Esophagus squamous epithelium (tissue), 4 donors: Measurements from ENCODE around the gene ZNF491.

Experiments used
- POLR2A ChIP-seq, 4 donors: fragments of 450-650 bp; IDR thresholded peaks; one replicate each; pipeline ENCODE4 v1.6.1; 2017; ENCODE audit warnings: antibody characterized with exemption in 4 of 4, mild to moderate bottlenecking in 4 of 4, moderate library complexity in 3 of 4
- TF ChIP-seq, protein P1 (sequence below), 6 experiments: fragments of 450-650 bp in 4 of 6; fragments of 200-600 bp in 2 of 6; sonication (generic) in 2 of 6; IDR thresholded peaks; one replicate each; pipeline ENCODE4 v1.5.1; 2016 to 2019; ENCODE audit warnings: antibody characterized with exemption in 6 of 6, mild to moderate bottlenecking in 4 of 6, moderate library complexity in 4 of 6

DNA sequence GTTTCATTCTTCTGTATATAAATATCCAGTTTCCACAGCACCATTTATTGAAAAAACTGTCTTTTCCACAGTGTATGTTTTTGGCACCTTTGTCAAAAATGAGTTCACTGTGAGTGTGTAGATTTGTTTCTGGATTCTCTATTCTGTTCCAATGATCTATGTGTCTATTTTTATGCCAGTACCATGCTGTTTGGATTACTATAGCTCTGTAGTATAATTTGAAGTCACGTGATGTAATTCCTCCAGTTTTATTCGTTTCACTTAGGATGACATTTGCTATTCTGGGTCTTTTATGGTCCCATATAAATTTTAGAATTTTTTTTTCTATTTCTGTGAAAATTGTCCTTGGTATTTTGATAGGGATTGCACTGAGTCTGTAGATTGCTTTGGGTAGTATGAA, 48.6 kb upstream of the ZNF491 start:
- TF ChIP-seq, protein P1, sequence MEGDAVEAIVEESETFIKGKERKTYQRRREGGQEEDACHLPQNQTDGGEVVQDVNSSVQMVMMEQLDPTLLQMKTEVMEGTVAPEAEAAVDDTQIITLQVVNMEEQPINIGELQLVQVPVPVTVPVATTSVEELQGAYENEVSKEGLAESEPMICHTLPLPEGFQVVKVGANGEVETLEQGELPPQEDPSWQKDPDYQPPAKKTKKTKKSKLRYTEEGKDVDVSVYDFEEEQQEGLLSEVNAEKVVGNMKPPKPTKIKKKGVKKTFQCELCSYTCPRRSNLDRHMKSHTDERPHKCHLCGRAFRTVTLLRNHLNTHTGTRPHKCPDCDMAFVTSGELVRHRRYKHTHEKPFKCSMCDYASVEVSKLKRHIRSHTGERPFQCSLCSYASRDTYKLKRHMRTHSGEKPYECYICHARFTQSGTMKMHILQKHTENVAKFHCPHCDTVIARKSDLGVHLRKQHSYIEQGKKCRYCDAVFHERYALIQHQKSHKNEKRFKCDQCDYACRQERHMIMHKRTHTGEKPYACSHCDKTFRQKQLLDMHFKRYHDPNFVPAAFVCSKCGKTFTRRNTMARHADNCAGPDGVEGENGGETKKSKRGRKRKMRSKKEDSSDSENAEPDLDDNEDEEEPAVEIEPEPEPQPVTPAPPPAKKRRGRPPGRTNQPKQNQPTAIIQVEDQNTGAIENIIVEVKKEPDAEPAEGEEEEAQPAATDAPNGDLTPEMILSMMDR (IDR thresholded peaks at IDR 0.05): no peak
- no peak for TF ChIP-seq POLR2A (IDR thresholded peaks at IDR 0.05)
